ENCODE data around the gene CAMKK1.

The CAMKK1 gene

GRCh38 chr17:3907483-3908216 is 14.8 kb upstream of the CAMKK1 start:
- H3K4me3 ChIP-seq = no peak overlapping the region
- DNase-seq (ENCODE audit: low read depth, low spot score) = no peak
- no peak overlapping the region for H3K27ac ChIP-seq
- TF ChIP-seq EZH2 (IDR thresholded peaks at IDR 0.05) = no peak
- no peak for TF ChIP-seq FOXP2 (optimal IDR thresholded peaks at IDR 0.05; ENCODE audit: control extremely low read depth, extremely low read length, insufficient read depth)
- no peak for TF ChIP-seq POLR2AphosphoS5 (IDR thresholded peaks at IDR 0.05; ENCODE audit: borderline replicate concordance, low read depth, low read length)
- no peaks in the 10 kb centered on the region for H3K9me3 ChIP-seq (ENCODE audit: low read depth, low read length)
- H3K9ac ChIP-seq (ENCODE audit: insufficient read length) = no peak overlapping the region
- H3K36me3 ChIP-seq (ENCODE audit: insufficient read depth, low read length) = no peaks in the 10 kb centered on the region

- Histone ChIP-seq H3K27ac (no peak overlapping the region), H3K36me3 (ENCODE audit: insufficient read depth, low read length) (no peaks in the 10 kb centered on the region), H3K9ac (ENCODE audit: insufficient read length) (no peak overlapping the region), H3K9me3 (ENCODE audit: low read depth, low read length) (no peaks in the 10 kb centered on the region), H3K4me3 (no peak overlapping the region)
- no peak for DNase-seq (ENCODE audit: low read depth, low spot score)
- TF ChIP-seq POLR2AphosphoS5 (IDR thresholded peaks at IDR 0.05; ENCODE audit: borderline replicate concordance, low read depth, low read length) = no peak
- no peak for TF ChIP-seq EZH2 (IDR thresholded peaks at IDR 0.05)
Observed at GRCh38 chr17:3906881-3907280, 14.0 kb upstream of the CAMKK1 start.

DNA sequence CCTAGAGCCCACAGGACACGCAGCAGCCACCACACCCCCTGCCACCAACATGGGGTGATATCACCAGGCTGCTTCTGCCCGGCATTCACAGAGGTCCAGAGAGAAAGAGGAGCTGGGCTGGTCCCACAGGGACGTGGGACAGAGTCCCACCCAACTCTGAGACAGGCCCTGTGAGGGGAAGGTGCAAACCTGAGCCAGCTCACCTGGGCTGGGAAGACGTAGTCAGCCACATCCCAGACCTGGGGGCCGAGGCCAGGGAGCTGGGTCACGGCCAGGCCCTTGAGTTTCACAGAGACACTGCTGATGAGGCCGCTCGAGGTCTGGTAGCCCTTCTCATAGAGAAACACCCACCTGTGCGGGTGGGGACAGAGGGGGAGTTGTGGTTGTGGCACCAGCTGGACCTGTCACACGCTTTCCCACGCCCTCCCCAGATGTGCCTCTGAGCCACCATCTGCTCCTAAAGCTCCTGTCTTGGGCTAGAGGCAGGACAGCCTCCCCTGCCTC is 12.2 kb upstream of the CAMKK1 start:
- Histone ChIP-seq H3K36me3 (ENCODE audit: insufficient read depth, low read length) (no peaks in the 10 kb centered on the region), H3K4me3 (no peak overlapping the region), H3K27ac (no peak overlapping the region), H3K9ac (ENCODE audit: insufficient read length) (no peak overlapping the region), H3K9me3 (ENCODE audit: low read depth, low read length) (no peaks in the 10 kb centered on the region)
- DNase-seq (ENCODE audit: low read depth, low spot score) = no peak
- TF ChIP-seq POLR2AphosphoS5 (IDR thresholded peaks at IDR 0.05; ENCODE audit: borderline replicate concordance, low read depth, low read length) (no peak), FOXP2 (optimal IDR thresholded peaks at IDR 0.05; ENCODE audit: control extremely low read depth, extremely low read length, insufficient read depth) (no peak), EZH2 (IDR thresholded peaks at IDR 0.05) (no peak)

DNA sequence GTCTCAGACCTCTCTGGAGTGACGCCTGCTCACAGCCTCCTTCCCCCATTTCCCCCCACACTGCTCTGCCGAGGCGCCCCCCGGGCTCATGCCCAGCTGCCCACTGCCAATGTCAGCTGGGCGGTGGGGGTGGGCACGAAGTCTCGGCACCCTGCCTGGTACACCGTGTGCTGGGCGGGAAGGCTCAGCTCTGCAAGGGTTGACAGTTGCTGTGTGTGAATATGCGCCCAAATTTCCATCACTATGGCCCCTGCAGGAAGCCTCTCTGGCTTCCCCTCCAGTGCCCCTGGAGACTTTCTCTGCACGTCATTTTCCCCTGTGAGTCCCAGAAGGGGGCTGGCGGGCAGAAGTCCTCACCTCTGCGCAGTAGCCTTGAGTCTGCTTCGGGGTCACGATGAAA is 11.6 kb upstream of the CAMKK1 start:
- Histone ChIP-seq H3K4me3 (no peak overlapping the region), H3K9me3 (ENCODE audit: low read depth, low read length) (no peaks in the 10 kb centered on the region), H3K27ac (no peak overlapping the region), H3K36me3 (ENCODE audit: insufficient read depth, low read length) (no peaks in the 10 kb centered on the region), H3K9ac (ENCODE audit: insufficient read length) (no peak overlapping the region)
- DNase-seq (ENCODE audit: low read depth, low spot score) = no peak
- TF ChIP-seq EZH2 (IDR thresholded peaks at IDR 0.05) (no peak), FOXP2 (optimal IDR thresholded peaks at IDR 0.05; ENCODE audit: control extremely low read depth, extremely low read length, insufficient read depth) (no peak), POLR2AphosphoS5 (IDR thresholded peaks at IDR 0.05; ENCODE audit: borderline replicate concordance, low read depth, low read length) (no peak)

GRCh38 chr17:3903881-3904290 is 11.0 kb upstream of the CAMKK1 start:
- DNase-seq (ENCODE audit: low read depth, low spot score) = no peak
- Histone ChIP-seq H3K36me3 (ENCODE audit: insufficient read depth, low read length) (no peaks in the 10 kb centered on the region), H3K27ac (no peak overlapping the region), H3K4me3 (no peak overlapping the region), H3K9me3 (ENCODE audit: low read depth, low read length) (no peaks in the 10 kb centered on the region), H3K9ac (ENCODE audit: insufficient read length) (no peak overlapping the region)
- TF ChIP-seq EZH2 (IDR thresholded peaks at IDR 0.05) (no peak), FOXP2 (optimal IDR thresholded peaks at IDR 0.05; ENCODE audit: control extremely low read depth, extremely low read length, insufficient read depth) (no peak), POLR2AphosphoS5 (IDR thresholded peaks at IDR 0.05; ENCODE audit: borderline replicate concordance, low read depth, low read length) (no peak)

DNA sequence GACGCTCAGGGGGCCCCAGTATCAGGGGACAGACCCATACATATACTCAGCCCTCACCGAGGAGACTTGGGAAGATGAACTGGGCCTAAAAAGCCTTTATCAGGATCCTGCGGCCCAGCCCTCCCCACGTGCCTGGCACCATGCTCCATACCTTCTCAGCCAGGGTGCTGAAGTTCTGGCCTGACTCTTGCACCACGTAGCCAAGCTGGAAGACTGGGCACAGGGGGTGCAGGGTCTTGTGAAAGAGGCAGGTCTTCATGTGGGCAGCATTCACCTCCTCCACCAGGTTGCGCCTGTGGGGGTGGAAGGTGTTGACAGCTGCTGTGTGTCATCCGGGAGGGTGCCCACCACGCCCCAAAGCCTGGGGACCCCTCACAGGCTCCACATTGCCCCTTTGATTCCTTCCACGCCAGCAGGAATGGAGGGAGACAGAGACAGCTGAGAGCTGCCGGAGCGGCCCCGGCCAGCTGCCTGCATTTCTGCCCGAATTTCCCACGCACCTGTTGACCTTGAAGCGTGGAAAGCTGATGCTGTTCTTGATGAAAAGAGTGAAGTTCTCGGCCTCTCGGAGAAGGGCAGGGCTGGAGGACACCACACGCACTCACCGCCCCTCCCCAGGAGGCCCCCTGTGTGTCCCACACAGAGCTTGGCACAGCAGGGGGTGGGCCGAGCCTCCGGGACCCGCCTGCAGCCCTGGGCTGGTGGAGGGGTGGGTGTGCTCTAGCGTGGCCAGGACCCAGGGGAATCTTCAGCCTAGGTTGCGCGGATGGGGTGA is 10.4 kb upstream of the CAMKK1 start:
- H3K9ac ChIP-seq (ENCODE audit: insufficient read length) = no peak overlapping the region
- H3K9me3 ChIP-seq (ENCODE audit: low read depth, low read length) = no peaks in the 10 kb centered on the region
- no peak overlapping the region for H3K4me3 ChIP-seq
- H3K27ac ChIP-seq = no peak overlapping the region
- no peaks in the 10 kb centered on the region for H3K36me3 ChIP-seq (ENCODE audit: insufficient read depth, low read length)
- TF ChIP-seq EZH2 (IDR thresholded peaks at IDR 0.05) = no peak
- no peak for TF ChIP-seq POLR2AphosphoS5 (IDR thresholded peaks at IDR 0.05; ENCODE audit: borderline replicate concordance, low read depth, low read length)
- TF ChIP-seq FOXP2 (optimal IDR thresholded peaks at IDR 0.05; ENCODE audit: control extremely low read depth, extremely low read length, insufficient read depth) = no peak
- no peak for DNase-seq (ENCODE audit: low read depth, low spot score)

- Histone ChIP-seq H3K9me3 (ENCODE audit: low read depth, low read length) (no peaks in the 10 kb centered on the region), H3K36me3 (ENCODE audit: insufficient read depth, low read length) (no peaks in the 10 kb centered on the region), H3K27ac (no peak overlapping the region), H3K4me3 (no peak overlapping the region), H3K9ac (ENCODE audit: insufficient read length) (no peak overlapping the region)
- no peak for DNase-seq (ENCODE audit: low read depth, low spot score)
- TF ChIP-seq EZH2 (IDR thresholded peaks at IDR 0.05) (no peak), FOXP2 (optimal IDR thresholded peaks at IDR 0.05; ENCODE audit: control extremely low read depth, extremely low read length, insufficient read depth) (no peak), POLR2AphosphoS5 (IDR thresholded peaks at IDR 0.05; ENCODE audit: borderline replicate concordance, low read depth, low read length) (no peak)
Observed at GRCh38 chr17:3900646-3901045, 7.8 kb upstream of the CAMKK1 start.

DNA sequence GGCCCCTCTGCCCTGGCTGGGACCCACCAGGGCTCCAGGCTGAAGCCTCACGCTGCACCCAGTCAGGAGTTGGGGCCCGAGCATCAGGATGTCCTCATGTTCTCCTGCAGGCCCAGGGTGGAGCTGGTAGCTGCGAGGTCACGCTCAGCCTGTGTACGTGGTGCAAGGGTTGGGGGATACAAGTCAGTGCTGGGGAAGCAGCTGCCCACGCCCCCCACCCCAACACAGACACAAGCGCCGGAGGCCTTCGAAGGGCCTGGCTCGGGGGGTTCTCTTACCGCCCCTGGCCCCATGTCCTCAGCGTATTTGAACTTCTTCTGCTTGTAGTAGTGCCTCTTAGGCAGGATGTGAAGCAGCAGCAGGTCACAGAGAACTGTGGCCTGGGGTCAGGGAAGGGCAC is 4.9 kb upstream of the CAMKK1 start:
- no peak for TF ChIP-seq EZH2 (IDR thresholded peaks at IDR 0.05)
- no peak for TF ChIP-seq FOXP2 (optimal IDR thresholded peaks at IDR 0.05; ENCODE audit: control extremely low read depth, extremely low read length, insufficient read depth)
- no peak for TF ChIP-seq POLR2AphosphoS5 (IDR thresholded peaks at IDR 0.05; ENCODE audit: borderline replicate concordance, low read depth, low read length)
- Histone ChIP-seq H3K36me3 (ENCODE audit: insufficient read depth, low read length) (no peaks in the 10 kb centered on the region), H3K9me3 (ENCODE audit: low read depth, low read length) (no peaks in the 10 kb centered on the region), H3K9ac (ENCODE audit: insufficient read length) (no peak overlapping the region), H3K27ac (no peak overlapping the region), H3K4me3 (no peak overlapping the region)
- DNase-seq (ENCODE audit: low read depth, low spot score) = no peak

All from SK-N-MC (cell line).